ENCODE results near the gene TFF2. TPM values are rescaled to one million over a fixed set of nuclear protein-coding genes. Genes with fewer than 3 reads are reported as not detected.

Gene TFF2
- polyA plus RNA-seq, 5 donors, result not detected

DNA sequence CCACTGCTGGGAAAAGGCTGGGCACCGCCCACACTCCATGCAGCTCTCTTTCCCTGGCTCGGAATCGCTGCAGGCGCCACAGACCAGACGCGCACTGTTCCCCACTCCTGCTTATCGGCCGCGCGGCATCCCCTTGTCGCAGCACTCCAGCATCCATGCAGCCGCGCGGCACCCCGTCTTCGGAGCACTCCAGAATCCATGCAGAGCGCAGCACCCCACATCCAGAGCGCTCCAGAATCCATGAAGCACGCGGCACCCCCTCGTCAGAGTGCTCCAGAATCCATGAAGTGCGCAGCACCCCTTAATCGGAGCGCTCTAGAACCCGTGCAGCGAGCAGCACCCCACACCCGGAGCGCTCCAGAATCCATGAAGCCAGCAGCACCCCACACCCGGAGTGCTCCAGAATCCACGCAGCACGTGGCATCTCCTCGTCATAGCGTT lies 45.1 kb downstream of the TFF2 start:
- no peak for DNase-seq

- no peak for DNase-seq
These were observed 46.0 kb downstream of the TFF2 start for GRCh38 chr21:42304556-42305454.

- DNase-seq, result no peak
These were observed 47.4 kb downstream of the TFF2 start for GRCh38 chr21:42303443-42303842.

DNA sequence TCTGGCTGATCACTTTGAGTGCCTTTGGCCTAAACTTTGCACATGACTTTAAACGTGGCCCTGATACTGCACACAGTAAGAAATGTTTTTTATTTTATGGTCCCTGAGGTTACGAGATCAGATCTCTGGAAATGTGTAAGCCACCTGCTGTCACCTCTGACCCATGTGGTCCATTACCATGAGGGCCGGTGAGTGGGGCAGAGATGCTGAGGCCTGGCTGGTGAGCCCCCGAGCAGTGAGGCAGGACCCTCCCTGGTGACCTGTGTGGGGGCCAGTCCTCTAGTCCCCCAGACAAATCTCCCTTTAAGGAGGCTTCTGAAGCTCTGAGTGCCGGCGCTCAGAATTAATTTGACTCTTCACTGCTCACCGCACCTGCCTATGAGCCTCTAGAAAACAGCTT lies 48.0 kb downstream of the TFF2 start:
- DNase-seq, result no peak

- DNase-seq, result no peak
These were observed 48.6 kb downstream of the TFF2 start for GRCh38 chr21:42302076-42302650.

DNA sequence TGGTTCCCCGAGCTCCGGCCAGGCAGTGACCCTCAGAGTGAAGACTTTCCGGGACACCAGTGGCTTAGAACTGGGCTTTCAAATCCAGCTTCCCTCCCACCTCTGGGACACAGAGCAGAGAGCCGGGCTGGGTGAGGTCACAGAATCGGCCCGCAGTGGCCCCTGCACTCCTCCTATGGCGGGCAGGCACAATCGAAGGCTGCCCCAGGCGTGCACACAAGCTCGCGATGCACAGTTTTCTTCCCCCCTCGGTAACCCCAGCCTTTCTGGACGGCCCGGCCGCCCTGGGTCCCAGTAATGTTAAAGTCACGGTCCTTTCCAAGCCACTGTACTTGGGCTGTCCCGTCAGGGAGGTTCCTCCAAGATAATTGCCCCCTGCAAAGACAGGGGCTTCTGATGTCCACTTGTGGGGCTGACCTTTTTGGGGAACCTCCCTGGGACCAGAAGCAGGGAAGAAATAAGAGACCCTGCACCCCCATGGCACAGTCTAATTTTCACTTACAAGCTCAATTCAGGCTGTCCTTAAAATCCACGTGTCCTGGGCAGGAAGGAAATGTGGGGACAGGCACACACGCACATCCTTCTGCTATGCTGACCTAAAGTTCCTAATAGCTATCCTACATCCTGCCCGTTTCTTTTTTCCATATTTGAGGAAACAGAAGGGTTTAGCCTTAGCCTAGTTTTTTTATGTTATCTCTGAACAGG lies 49.3 kb downstream of the TFF2 start:
- DNase-seq, result no peak

DNA sequence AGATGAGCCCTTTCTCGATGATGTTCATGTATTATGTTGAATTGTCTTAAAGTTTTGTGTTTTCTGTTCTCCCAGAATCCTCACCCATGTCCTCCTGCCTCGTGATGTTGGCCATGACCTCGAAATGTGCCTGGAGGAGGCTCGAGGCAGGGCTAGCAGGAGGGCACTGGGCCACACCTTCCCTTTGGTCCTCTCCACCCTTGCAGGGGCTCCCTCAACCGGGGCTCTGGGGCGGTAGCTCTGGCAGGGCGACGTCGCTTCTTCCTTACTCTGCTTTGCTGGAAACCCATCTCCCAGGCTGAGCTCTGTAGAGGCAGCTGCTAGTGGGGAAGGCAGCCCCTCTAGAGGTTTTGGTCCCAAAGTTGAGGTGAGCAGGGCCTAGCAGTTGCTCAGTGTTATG lies 49.8 kb downstream of the TFF2 start:
- no peak for DNase-seq

DNA sequence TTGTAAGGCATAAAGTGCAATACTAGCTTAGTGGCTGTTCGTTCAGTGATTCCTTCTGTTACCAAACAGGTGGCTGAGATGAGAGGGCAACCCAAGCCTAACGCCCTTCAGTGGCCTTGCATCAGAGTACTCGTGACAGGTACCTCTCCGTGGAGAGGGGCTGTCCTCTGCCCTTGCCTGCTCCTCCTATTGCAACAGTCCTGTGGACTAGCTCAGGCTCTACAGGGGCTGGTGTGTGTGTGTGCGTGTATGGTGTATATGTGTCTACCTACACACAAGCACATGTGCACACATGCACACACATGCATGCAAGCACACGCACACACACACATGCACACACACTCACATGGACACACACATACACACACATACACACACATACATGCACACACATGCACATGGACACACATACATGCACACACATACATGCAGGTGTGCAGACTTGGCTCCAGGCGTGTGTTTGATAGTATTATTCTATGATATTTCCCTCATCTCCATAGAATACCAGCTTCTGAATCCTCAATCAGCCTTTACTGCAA lies 50.7 kb downstream of the TFF2 start:
- DNase-seq, result no peak

DNA sequence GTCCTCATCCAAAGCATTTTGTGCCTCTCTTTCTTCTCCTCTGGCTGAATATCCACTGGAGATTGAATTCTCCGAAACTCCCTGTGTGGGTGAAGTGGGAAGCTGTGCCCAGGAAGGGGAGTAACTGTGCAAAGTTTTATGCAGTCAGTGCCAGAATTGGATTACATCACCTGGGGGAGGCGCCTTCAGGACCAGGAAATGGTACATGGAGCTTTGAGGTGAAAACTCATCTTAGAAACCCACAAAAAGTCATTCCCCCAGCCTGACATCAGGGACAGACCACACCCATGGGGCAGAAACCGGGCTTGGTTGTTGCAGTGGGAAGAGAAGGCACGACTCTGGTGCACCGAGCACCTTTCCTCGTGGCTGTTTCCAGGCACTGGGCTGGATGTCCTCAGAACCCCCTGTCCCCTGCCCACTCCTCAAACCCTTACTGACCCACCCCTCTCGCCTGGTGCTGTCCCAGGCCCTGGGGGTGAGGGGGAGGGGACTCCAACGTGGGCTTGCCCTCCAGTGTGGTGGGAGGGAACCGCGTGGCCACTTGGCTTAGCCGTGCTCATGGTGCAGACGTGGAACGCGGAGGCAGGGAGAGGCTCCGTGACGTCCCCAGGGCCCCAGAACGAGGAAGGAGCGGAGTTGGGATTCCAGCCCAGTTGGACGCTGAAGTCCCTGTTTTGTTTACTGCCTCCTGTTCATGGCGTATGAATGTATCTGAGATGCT lies 51.3 kb downstream of the TFF2 start:
- DNase-seq, result no peak

DNA sequence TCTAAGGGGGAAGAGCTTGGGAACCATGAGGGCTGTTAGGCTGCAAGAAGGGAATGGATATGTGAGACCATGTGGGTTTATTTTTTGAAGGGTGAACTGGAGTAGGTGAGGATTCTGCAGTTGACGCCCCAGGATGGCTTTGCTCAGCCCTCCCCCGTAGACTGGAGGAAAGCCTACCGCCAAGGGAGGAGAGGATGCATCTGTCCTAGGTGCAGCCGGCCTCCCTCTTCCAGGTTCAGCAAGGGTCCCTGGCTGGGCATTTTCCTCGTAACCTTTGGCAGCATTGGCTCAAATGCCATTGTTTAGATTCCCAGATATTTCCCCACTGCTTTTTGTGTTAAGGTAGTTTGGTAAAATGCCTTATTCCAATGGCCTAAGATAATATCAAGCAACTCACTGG lies 52.1 kb downstream of the TFF2 start:
- DNase-seq, result no peak

DNA sequence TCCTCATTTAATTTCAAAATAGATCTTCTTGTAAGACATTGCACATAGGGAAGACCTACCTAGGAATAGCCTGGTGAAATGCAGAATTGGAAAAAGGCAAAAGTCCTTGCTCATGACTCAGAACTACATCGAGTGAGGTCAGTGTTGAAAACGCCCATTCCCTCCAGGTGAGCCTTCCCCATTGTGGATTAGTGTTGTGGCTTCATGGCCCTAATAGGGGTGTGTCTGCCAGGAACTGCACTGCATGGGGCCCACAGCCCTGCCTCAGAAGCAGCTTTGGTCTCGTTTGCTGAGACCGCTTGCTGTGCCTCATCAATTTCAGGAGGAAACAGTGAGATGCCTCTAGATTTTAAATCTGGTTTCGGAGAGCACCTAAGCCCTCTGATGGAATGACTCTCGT lies 52.6 kb downstream of the TFF2 start:
- no peak for DNase-seq

GRCh38 chr21:42297377-42297776 lies 53.4 kb downstream of the TFF2 start:
- DNase-seq, result no peak

DNA sequence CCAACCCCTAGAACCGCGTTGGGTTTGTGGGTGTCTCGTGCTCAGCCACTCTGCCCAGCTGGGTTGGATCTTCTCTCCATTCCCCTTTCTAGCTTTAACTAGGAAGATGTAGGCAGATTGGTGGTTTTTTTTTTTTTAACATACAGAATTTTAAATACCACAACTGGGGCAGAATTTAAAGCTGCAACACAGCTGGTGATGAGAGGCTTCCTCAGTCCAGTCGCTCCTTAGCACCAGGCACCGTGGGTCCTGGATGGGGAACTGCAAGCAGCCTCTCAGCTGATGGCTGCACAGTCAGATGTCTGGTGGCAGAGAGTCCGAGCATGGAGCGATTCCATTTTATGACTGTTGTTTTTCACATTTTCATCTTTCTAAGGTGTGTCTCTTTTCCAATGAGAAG lies 54.3 kb downstream of the TFF2 start:
- no peak for DNase-seq

Other genes starting within 250 kb of the TFF2 start
- gene ABCG1, start 131.9 kb downstream of the TFF2 start, polyA plus RNA-seq (ENCODE audit: insufficient read depth in 1 of 5, insufficient read length in 5 of 5, low replicate concordance in 1 of 5), result 10 to 100 TPM in 1 of 5 donors, 1 to 10 TPM in 4; 6.7 to 10.1 (median 8.8) TPM
- 10 to 100 TPM in 4 of 5 donors, 1 to 10 TPM in 1; 6.2 to 22.5 (median 13.1) TPM for gene TFF3, start 35.6 kb downstream of the TFF2 start, polyA plus RNA-seq (ENCODE audit: insufficient read depth in 1 of 5, insufficient read length in 5 of 5, low replicate concordance in 1 of 5)
- under 1 TPM in 1 of 5 donors, not detected in 4; 0.49 TPM for gene TFF1, start 15.5 kb upstream of the TFF2 start, polyA plus RNA-seq (ENCODE audit: insufficient read depth in 1 of 5, insufficient read length in 5 of 5, low replicate concordance in 1 of 5)
- gene TMPRSS3, start 45.1 kb upstream of the TFF2 start, polyA plus RNA-seq (ENCODE audit: insufficient read depth in 1 of 5, insufficient read length in 5 of 5, low replicate concordance in 1 of 5), result 1 to 10 TPM in 1 of 5 donors, under 1 TPM in 4; 0.58 to 1.0 (median 0.64) TPM
- gene UBASH3A, start 52.9 kb upstream of the TFF2 start, polyA plus RNA-seq (ENCODE audit: insufficient read depth in 1 of 5, insufficient read length in 5 of 5, low replicate concordance in 1 of 5), result under 1 TPM; 0.12 to 0.23 (median 0.14) TPM
- 10 to 100 TPM in 4 of 5 donors, 1 to 10 TPM in 1; 4.4 to 28.3 (median 17.4) TPM for gene RSPH1, start 145.2 kb upstream of the TFF2 start, polyA plus RNA-seq (ENCODE audit: insufficient read depth in 1 of 5, insufficient read length in 5 of 5, low replicate concordance in 1 of 5)
- gene SLC37A1, start 162.9 kb upstream of the TFF2 start, polyA plus RNA-seq (ENCODE audit: insufficient read depth in 1 of 5, insufficient read length in 5 of 5, low replicate concordance in 1 of 5), result 10 to 100 TPM in 2 of 5 donors, 1 to 10 TPM in 3; 8.8 to 11.6 (median 9.8) TPM

Data from right lung (tissue), 5 donors.